IPS-20b (cell line): ENCODE results near the gene FOXE3.
A peak's percentile ranks its signal among the peaks of the same experiment; 100 is the strongest.

Experiments
- H3K27ac ChIP-seq: one replicate; pipeline ENCODE4 v1.5.1; 2013; ENCODE audit warnings: low read length
- H3K27me3 ChIP-seq: 2 replicates; pipeline ENCODE4 v1.6.1; 2013; ENCODE audit warnings: mild to moderate bottlenecking, low read length, inconsistent platforms; ENCODE audit not compliant: insufficient read depth
- H3K36me3 ChIP-seq: 2 replicates; pipeline ENCODE4 v1.6.1; 2013; ENCODE audit warnings: low read depth, mild to moderate bottlenecking, inconsistent platforms, low read length, moderate library complexity; ENCODE audit not compliant: insufficient read depth
- H3K4me1 ChIP-seq: 2 replicates; pipeline ENCODE4 v1.6.1; 2013; ENCODE audit warnings: mild to moderate bottlenecking, control low read depth, inconsistent platforms, low read length, moderate library complexity; ENCODE audit not compliant: insufficient read depth
- H3K4me3 ChIP-seq: 2 replicates; pipeline ENCODE4 v1.5.1; 2013; ENCODE audit warnings: mild to moderate bottlenecking, low read length, inconsistent platforms
- H3K9ac ChIP-seq: 2 replicates; pipeline ENCODE4 v1.6.1; 2013; ENCODE audit warnings: low read depth, mild to moderate bottlenecking, inconsistent platforms, low read length, moderate library complexity
- H3K9me3 ChIP-seq: 2 replicates; pipeline ENCODE4 v1.6.1; 2013; ENCODE audit warnings: mild to moderate bottlenecking, low read depth, low read length, inconsistent platforms; ENCODE audit not compliant: insufficient read depth

Gene FOXE3

DNA sequence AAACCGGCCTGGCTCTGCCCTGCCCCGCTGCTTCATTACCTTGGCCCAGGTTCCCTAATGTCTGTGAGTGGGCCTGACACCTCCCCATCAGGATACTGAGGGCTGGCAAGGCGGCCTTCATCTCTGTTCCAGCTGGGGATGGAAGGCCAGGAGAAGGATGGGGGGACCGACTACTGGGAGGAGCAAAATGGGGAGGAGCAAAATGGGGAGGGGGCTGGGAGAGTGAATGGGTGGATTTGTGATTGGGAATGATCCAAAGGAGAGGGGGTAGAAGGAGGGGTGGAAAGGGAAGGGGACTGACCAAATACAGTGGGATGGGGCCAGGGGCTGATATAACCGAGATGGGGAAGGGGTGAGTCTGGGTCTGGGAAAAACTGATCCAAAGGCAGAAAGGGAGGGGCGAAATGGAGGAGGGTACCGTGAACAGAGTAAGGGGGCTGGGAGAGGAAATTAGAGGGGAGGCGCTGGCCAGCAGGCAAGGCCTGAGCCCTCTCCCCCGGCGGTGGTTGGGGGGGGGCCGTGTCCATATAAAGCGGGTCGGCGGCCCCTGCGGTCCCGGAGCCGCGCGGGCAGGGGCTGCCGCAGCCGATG lies at the start of gene FOXE3:
FOXE3 (plus strand) TSS at position 558 of the 591 bp plus-strand sequence; CDS start at position 589, 31 bp downstream.
- H3K27ac ChIP-seq = no peak within 1 kb of the TSS
- H3K36me3 ChIP-seq = no peaks in the 10 kb centered on the region
- peaks cover 97% of the 10 kb centered on the region for H3K27me3 ChIP-seq
- H3K9me3 ChIP-seq = no peaks in the 10 kb centered on the region
- H3K9ac ChIP-seq = no peak within 1 kb of the TSS
- peak within 1 kb of the TSS; percentile 47; the same call in 1 of the 2 replicates for H3K4me3 ChIP-seq
- H3K4me1 ChIP-seq = no peaks in the 10 kb centered on the region

DNA sequence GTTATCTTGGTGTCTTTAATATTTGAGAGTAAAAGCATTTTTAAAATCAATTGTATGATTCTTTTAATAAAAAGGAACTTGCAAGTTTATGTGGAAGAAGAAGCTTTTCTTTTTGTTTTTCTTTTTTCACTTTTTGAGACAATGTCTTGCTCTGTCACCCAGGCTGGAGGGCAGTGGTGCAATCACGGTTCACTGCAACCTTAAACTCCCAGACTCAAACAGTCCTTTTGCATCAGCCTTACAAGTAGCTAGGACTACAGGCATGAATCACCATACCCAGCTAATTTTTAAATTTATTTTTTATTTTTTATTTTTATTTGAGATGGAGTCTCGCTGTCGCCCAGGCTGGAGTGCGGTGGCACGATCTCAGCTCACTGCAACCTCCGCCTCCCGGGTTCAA lies 48.4 kb upstream of the FOXE3 start:
- Histone ChIP-seq H3K4me1 (no peaks in the 10 kb centered on the region), H3K27me3 (no peaks in the 10 kb centered on the region), H3K27ac (no peak overlapping the region), H3K9ac (no peak overlapping the region), H3K4me3 (no peak overlapping the region), H3K9me3 (no peaks in the 10 kb centered on the region), H3K36me3 (peaks cover 9% of the 10 kb centered on the region)

DNA sequence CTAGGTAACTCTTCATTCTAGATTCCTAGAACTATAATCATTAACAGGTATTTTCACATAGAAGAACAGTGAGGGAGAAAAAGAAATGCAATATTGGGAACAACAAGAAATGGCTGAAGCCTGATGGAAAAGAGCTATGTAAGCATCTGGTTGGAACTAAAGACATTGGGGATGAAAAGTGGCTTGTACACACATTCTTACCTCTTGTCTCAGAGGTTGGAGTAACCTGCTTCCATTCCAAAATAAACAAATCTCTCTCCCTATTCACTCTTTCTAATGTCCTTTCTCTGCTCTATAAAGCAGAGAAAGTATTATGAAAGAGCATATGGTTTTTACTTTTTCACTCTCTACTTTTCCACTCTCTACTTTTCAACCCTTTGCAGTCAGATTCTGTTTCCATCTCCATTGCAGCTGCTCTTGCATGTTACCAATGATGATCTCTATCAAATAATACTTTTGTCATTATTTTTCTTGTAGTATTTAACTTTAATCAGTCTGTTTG lies 45.0 kb upstream of the FOXE3 start:
- H3K36me3 ChIP-seq = peaks cover 34% of the 10 kb centered on the region
- H3K9me3 ChIP-seq = no peaks in the 10 kb centered on the region
- H3K4me3 ChIP-seq = no peak overlapping the region
- H3K9ac ChIP-seq = no peak overlapping the region
- no peaks in the 10 kb centered on the region for H3K4me1 ChIP-seq
- no peaks in the 10 kb centered on the region for H3K27me3 ChIP-seq
- no peak overlapping the region for H3K27ac ChIP-seq

DNA sequence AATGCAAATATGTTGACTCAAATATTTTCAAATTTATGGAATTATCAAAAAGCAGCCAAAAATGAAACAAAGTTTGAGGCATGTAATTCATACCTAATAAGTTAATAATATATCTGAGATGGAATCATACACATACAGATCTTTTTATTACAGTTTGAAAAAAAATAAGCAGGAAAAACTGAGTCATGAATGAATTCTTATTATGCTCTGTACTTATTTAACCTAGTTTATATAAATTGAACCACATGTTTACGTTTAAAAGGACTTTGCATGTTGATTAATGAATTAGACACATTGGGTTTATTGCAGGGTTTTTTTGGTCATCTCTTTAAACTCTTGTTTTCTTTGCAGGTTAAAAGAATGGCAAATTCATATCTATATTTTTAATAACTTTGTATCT lies 41.6 kb upstream of the FOXE3 start:
- no peaks in the 10 kb centered on the region for H3K9me3 ChIP-seq
- H3K36me3 ChIP-seq = peaks cover 27% of the 10 kb centered on the region

DNA sequence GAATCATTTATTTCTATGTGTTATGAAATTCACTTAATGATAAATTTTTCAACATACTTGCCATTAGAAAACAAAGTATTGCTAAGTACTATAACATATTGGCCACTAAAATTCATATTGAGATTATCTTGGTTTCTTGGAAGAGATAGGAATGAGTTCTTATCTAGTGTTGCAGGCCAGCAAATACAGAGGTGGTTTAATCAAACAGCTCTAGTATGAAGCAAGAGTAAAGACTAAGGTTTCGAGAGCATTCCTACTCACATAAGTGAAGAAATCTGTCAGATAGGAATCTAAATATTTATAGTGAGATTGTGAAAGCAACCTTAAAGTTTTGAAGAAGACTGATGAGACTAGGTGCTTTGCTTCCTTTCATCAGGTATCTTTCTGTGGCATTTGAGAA lies 37.9 kb upstream of the FOXE3 start:
- no peak overlapping the region for H3K9ac ChIP-seq
- no peaks in the 10 kb centered on the region for H3K27me3 ChIP-seq
- peaks cover 25% of the 10 kb centered on the region for H3K36me3 ChIP-seq
- H3K27ac ChIP-seq = no peak overlapping the region
- H3K4me3 ChIP-seq = no peak overlapping the region
- H3K9me3 ChIP-seq = no peaks in the 10 kb centered on the region
- peaks cover 6% of the 10 kb centered on the region; the same call in 1 of the 2 replicates for H3K4me1 ChIP-seq

More for the DNA sequence above, 41.6 kb upstream of the FOXE3 start:
- Histone ChIP-seq H3K27ac (no peak overlapping the region), H3K9ac (no peak overlapping the region), H3K27me3 (no peaks in the 10 kb centered on the region), H3K4me3 (no peak overlapping the region), H3K4me1 (peaks cover 6% of the 10 kb centered on the region; the same call in 1 of the 2 replicates)

DNA sequence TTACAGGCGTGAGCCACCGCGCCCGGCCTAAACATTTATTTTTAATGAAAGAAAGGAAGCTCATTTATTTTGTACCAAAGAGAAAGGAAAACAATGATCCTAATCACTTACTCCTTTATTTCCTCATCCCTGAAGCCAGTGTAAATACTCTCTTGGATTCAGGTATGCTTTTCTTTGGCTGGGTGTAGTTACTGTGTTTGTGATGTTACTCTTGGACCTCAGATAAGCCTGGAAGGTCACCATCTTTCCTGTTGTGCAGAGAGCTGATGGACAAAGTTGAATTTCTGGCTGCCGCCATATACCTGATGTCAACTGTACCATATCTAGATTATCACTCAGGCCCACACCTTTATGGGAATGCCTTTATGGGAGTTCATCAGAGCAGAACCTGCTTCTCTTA lies 35.4 kb upstream of the FOXE3 start:
- H3K9me3 ChIP-seq = no peaks in the 10 kb centered on the region
- H3K4me3 ChIP-seq = no peak overlapping the region
- H3K4me1 ChIP-seq = peaks cover 6% of the 10 kb centered on the region; the same call in 1 of the 2 replicates
- H3K27ac ChIP-seq = no peak overlapping the region
- H3K9ac ChIP-seq = no peak overlapping the region
- H3K27me3 ChIP-seq = no peaks in the 10 kb centered on the region
- peaks cover 5% of the 10 kb centered on the region; the same call in 1 of the 2 replicates for H3K36me3 ChIP-seq

DNA sequence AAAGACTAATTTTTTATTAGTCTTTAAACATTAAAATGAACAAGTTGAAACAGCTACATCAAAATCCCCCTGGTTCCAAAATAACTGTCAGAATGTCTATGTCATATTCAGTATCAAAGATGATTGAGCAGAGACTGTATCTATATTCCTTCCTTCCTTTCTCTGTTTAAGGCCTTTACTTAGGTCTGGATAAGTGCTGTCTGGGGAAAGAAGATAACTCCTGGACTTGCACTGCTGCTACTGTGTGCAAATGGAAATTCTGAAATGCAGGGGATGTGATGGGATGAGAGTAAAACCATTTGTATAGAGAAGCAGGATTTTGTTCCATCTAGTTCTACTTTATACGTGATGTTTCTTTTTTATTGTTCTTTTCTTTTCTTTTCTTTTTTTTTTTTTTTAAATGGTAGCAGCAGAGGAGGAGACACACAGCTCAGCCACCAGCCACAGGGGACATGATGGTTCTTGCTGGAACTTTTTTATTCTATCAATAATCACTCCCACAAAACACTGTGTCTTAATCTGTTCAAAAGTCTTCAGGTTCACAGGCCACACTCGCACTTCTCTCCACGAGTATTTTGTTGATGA lies 33.6 kb upstream of the FOXE3 start:
- no peaks in the 10 kb centered on the region for H3K9me3 ChIP-seq
- H3K4me3 ChIP-seq = no peak overlapping the region
- 0 out of 2 replicates have a peak, but pooled peaks cover 3% of the 10 kb centered on the region for H3K36me3 ChIP-seq
- no peak overlapping the region for H3K27ac ChIP-seq
- peaks cover 6% of the 10 kb centered on the region; the same call in 1 of the 2 replicates for H3K4me1 ChIP-seq
- H3K9ac ChIP-seq = no peak overlapping the region
- H3K27me3 ChIP-seq = peaks cover 3% of the 10 kb centered on the region; the same call in 1 of the 2 replicates

DNA sequence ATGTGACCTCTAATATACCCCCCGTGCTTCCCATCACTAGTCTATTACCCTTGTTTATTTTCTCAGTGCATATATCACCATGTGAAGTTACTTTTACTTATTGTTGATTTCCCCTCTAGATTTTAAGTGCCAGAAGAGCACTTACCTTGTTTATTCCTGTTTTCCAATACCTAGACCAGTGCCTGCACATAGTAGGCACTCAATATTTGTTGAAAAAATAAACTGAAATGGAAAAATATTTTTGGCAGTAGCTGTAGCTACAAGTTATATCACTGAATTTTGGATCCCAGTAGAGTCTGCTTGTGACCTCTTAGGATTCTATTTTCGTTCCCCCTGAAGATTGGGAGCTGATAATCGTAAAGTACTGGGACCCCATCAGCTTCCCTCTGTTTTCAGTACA lies 32.0 kb upstream of the FOXE3 start:
- H3K27me3 ChIP-seq = peaks cover 15% of the 10 kb centered on the region

DNA sequence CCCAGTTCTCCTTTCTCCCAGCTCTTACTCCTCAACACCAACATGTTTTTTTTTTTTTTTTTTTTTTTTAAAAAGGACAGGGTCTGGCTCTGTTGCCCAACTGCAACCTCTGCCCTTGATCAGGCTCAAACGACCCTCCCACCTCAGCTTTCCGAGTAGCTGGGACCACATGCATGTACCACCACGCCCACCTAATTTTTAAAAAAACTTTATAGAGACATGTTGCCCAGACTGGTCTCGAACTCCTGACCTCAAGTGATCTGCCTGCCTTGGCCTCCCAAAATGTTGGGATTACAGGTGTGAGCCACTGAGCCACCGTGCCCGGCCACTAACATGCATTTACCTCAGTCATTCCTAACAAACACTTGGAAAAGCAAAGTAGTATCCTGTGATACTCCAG lies 31.1 kb upstream of the FOXE3 start:
- Histone ChIP-seq H3K4me3 (no peak overlapping the region), H3K4me1 (no peaks in the 10 kb centered on the region)

More for the DNA sequence above, 32.0 kb upstream of the FOXE3 start:
- no peak overlapping the region for H3K27ac ChIP-seq
- 0 out of 2 replicates have a peak, but pooled peaks cover 3% of the 10 kb centered on the region for H3K36me3 ChIP-seq
- H3K9me3 ChIP-seq = no peaks in the 10 kb centered on the region
- H3K9ac ChIP-seq = no peak overlapping the region
- peaks cover 3% of the 10 kb centered on the region; the same call in 1 of the 2 replicates for H3K4me1 ChIP-seq
- H3K4me3 ChIP-seq = no peak overlapping the region

DNA sequence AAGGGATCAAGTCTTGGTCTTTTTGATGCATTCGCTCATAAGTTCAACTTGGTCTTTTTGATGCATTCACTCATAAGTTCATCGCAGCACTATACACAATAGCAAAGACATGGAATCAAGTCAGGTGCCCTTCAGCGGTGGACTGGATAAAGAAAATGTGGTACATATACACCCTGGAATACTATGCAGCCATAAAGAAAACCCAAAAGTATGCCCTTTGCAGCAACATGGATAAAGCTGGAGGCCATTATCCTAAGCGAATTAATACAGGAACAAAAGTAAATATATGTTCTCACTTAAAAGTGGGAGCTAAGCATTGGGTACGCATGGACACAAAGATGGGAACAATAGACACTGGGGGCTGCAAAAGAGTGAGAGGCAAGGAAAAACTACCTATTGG lies 29.8 kb upstream of the FOXE3 start:
- Histone ChIP-seq H3K27ac (no peak overlapping the region), H3K36me3 (no peaks in the 10 kb centered on the region), H3K9ac (no peak overlapping the region), H3K4me1 (no peaks in the 10 kb centered on the region), H3K9me3 (no peaks in the 10 kb centered on the region), H3K27me3 (peaks cover 15% of the 10 kb centered on the region), H3K4me3 (no peak overlapping the region)

More for the DNA sequence above, 31.1 kb upstream of the FOXE3 start:
- Histone ChIP-seq H3K9me3 (no peaks in the 10 kb centered on the region), H3K27me3 (peaks cover 15% of the 10 kb centered on the region), H3K9ac (no peak overlapping the region), H3K36me3 (no peaks in the 10 kb centered on the region), H3K27ac (no peak overlapping the region)

DNA sequence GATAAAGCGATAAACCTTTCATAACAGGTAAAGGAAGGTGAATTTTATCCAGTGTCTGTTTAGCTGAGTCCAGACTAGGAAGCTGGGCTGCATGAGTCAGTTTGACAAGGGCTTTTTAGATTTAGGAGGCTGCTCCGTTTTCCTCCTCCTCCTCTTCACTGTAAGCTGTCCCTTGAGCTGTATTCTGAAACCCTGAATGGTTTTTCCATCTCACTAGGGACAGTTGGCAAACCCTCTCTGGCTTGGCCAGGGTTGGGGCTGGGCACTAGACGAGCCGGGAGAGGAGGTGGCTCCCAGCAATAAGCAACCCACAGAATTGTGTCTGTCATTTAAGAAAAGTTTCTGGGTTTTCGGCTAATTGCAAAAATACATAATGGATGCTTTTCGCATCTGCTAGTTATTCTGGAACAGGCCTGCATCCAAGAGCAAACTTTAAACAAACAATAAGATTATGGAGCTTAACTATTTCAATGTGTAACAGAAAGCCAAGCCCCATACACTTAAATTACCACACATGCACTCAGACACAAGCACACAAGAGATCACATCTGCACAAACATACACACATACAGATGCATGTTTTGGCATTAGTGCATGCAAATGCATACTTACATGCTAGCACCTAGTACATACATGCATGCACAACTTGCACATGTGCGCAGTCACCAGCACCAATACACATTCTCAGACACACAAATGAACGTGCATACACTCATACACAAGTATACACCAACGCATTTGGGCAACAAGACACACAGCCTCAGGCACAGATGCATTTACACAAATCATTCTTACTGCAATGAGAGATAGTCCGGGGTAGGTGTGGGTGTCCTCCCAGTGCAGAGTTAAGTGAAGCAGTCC lies 27.8 kb upstream of the FOXE3 start:
- H3K9ac ChIP-seq = no peak overlapping the region
- H3K9me3 ChIP-seq = no peaks in the 10 kb centered on the region
- H3K27me3 ChIP-seq = peaks cover 18% of the 10 kb centered on the region
- H3K36me3 ChIP-seq = no peaks in the 10 kb centered on the region
- H3K4me3 ChIP-seq = no peak overlapping the region
- no peak overlapping the region for H3K27ac ChIP-seq
- no peaks in the 10 kb centered on the region for H3K4me1 ChIP-seq
